Trophoblast cell (in vitro differentiated cells and primary cell): ENCODE results near the gene BCL3.

Source experiments
- DNase-seq, 2 donors: peaks; one replicate each; pipeline ENCODE4 v3.0.0-alpha.2; 2016
- H2AFZ ChIP-seq: 2 replicates; pipeline ENCODE4 v1.6.1; 2013; ENCODE audit warnings: low read length, moderate library complexity, mild to moderate bottlenecking; ENCODE audit not compliant: insufficient read depth, poor library complexity
- H2AK5ac ChIP-seq: 2 replicates; pipeline ENCODE4 v1.6.1; 2013; ENCODE audit warnings: mild to moderate bottlenecking, low read length
- H2BK120ac ChIP-seq: 2 replicates; pipeline ENCODE4 v1.6.1; 2013; ENCODE audit warnings: low read length, mild to moderate bottlenecking, moderate library complexity; ENCODE audit not compliant: insufficient read depth, poor library complexity
- H2BK12ac ChIP-seq: 2 replicates; pipeline ENCODE4 v1.6.1; 2013; ENCODE audit warnings: mild to moderate bottlenecking, low read length, moderate library complexity
- H2BK5ac ChIP-seq: 2 replicates; pipeline ENCODE4 v1.6.1; 2013; ENCODE audit warnings: low read length, low read depth, moderate library complexity, mild to moderate bottlenecking; ENCODE audit not compliant: poor library complexity
- H3K14ac ChIP-seq: 2 replicates; pipeline ENCODE4 v1.6.1; 2013; ENCODE audit warnings: mild to moderate bottlenecking, low read length
- H3K18ac ChIP-seq: 2 replicates; pipeline ENCODE4 v1.6.1; 2013; ENCODE audit warnings: mild to moderate bottlenecking, low read length
- H3K23ac ChIP-seq: 2 replicates; pipeline ENCODE4 v1.6.1; 2013; ENCODE audit warnings: low read length
- H3K27ac ChIP-seq: 2 replicates; pipeline ENCODE4 v1.5.1; 2013; ENCODE audit warnings: low read depth, mild to moderate bottlenecking, inconsistent platforms, low read length, moderate library complexity
- H3K27me3 ChIP-seq: 2 replicates; pipeline ENCODE4 v1.6.1; 2013; ENCODE audit warnings: inconsistent platforms, mild to moderate bottlenecking, low read length, moderate library complexity; ENCODE audit not compliant: insufficient read depth
- H3K36me3 ChIP-seq, 2 experiments: 1 replicate in 1 of 2; 2 replicates in 1 of 2; pipeline ENCODE4 v1.6.1; 2013; ENCODE audit warnings: low read length in 2 of 2, mild to moderate bottlenecking in 2 of 2, moderate library complexity in 1 of 2; ENCODE audit not compliant: insufficient read depth in 2 of 2, control insufficient read depth in 1 of 2
- H3K4ac ChIP-seq: 2 replicates; pipeline ENCODE4 v1.6.1; 2013; ENCODE audit warnings: low read depth, mild to moderate bottlenecking, low read length, moderate library complexity
- H3K4me1 ChIP-seq, 2 experiments: 1 replicate in 1 of 2; 2 replicates in 1 of 2; pipeline ENCODE4 v1.6.1; 2013; ENCODE audit warnings: low read length in 2 of 2, mild to moderate bottlenecking in 2 of 2, moderate library complexity in 1 of 2; ENCODE audit not compliant: insufficient read depth in 2 of 2, control insufficient read depth in 1 of 2
- H3K4me2 ChIP-seq: 2 replicates; pipeline ENCODE4 v1.6.1; 2013; ENCODE audit warnings: inconsistent platforms, mild to moderate bottlenecking, low read length, moderate library complexity
- H3K4me3 ChIP-seq: 2 replicates; pipeline ENCODE4 v1.5.1; 2013; ENCODE audit warnings: mild to moderate bottlenecking, low read depth, low read length, inconsistent platforms
- H3K79me1 ChIP-seq: one replicate; pipeline ENCODE4 v1.6.1; 2013; ENCODE audit warnings: low read length
- H3K79me2 ChIP-seq: 2 replicates; pipeline ENCODE4 v1.6.1; 2013; ENCODE audit warnings: low read length, mild to moderate bottlenecking; ENCODE audit not compliant: control insufficient read depth, insufficient read depth, poor library complexity
- H3K9ac ChIP-seq: 2 replicates; pipeline ENCODE4 v1.6.1; 2013; ENCODE audit warnings: mild to moderate bottlenecking, low read length
- H3K9me3 ChIP-seq: 2 replicates; pipeline ENCODE4 v1.6.1; 2013; ENCODE audit warnings: low read depth, mild to moderate bottlenecking, control low read depth, inconsistent platforms, low read length; ENCODE audit not compliant: insufficient read depth
- H4K12ac ChIP-seq: 2 replicates; pipeline ENCODE4 v1.6.1; 2013; ENCODE audit warnings: low read depth, mild to moderate bottlenecking, low read length, moderate library complexity
- H4K8ac ChIP-seq: 2 replicates; pipeline ENCODE4 v1.6.1; 2013; ENCODE audit warnings: low read depth, mild to moderate bottlenecking, low read length, moderate library complexity
- H4K91ac ChIP-seq: one replicate; pipeline ENCODE4 v1.6.1; 2013; ENCODE audit warnings: low read depth, mild to moderate bottlenecking, low read length, moderate library complexity
- WGBS: extraction: QIAGEN DNeasy Blood & Tissue Kit; methylation state at CpG from one replicate; pipeline ENCODE4 v1.1.7; 2013; ENCODE audit warnings: missing lambda C conversion rate; ENCODE audit not compliant: insufficient read length, insufficient coverage; ENCODE audit errors: extremely low coverage; 5-methylcytosine and 5-hydroxymethylcytosine counted together

BCL3 gene

GRCh38 chr19:44752123-44752815 is 3.8 kb downstream of the BCL3 start:
- Histone ChIP-seq H3K27ac (no peak overlapping the region), H2AK5ac (no peak overlapping the region), H3K9me3 (peaks cover 4% of the 10 kb centered on the region), H3K79me1 (peaks cover 3% of the 10 kb centered on the region), H3K4ac (no peak overlapping the region), H4K91ac (no peak overlapping the region), H3K27me3 (peaks cover 21% of the 10 kb centered on the region), H3K36me3 (no peaks in the 10 kb centered on the region), H2BK120ac (no peak overlapping the region), H3K9ac (no peak overlapping the region), H3K18ac (no peak overlapping the region), H3K23ac (no peak overlapping the region), H4K12ac (no peak overlapping the region), H2BK12ac (no peak overlapping the region), H4K8ac (no peak overlapping the region), H3K4me2 (no peak overlapping the region), H3K14ac (no peak overlapping the region), H2BK5ac (no peak overlapping the region), H3K4me3 (no peak overlapping the region), H3K4me1 (peaks cover 19 to 20% of the 10 kb centered on the region in 2 experiments), H2AFZ (no peak overlapping the region), H3K79me2 (no peaks in the 10 kb centered on the region)
- WGBS = no CpG with 5 or more reads among the region's 8 CpGs
- no peak for DNase-seq

GRCh38 chr19:44752816-44753625 is 4.5 kb downstream of the BCL3 start:
- Histone ChIP-seq H3K9ac (no peak overlapping the region), H3K4me2 (peak overlapping the region; percentile 38), H3K14ac (no peak overlapping the region), H3K4me1 (peaks cover 21 to 26% of the 10 kb centered on the region in 2 experiments), H3K27me3 (peaks cover 26% of the 10 kb centered on the region), H3K4ac (no peak overlapping the region), H2AFZ (no peak overlapping the region), H3K27ac (no peak overlapping the region), H4K12ac (no peak overlapping the region), H3K18ac (no peak overlapping the region), H3K36me3 (no peaks in the 10 kb centered on the region), H3K9me3 (peaks cover 5% of the 10 kb centered on the region), H2BK120ac (no peak overlapping the region), H4K91ac (no peak overlapping the region), H3K4me3 (no peak overlapping the region), H3K23ac (no peak overlapping the region), H2BK12ac (no peak overlapping the region), H4K8ac (no peak overlapping the region), H3K79me1 (peaks cover 6% of the 10 kb centered on the region), H2BK5ac (no peak overlapping the region), H3K79me2 (no peaks in the 10 kb centered on the region), H2AK5ac (no peak overlapping the region)
- DNase-seq = peak; percentile 90 to 92
- WGBS = no CpG with 5 or more reads among the region's 18 CpGs

DNA sequence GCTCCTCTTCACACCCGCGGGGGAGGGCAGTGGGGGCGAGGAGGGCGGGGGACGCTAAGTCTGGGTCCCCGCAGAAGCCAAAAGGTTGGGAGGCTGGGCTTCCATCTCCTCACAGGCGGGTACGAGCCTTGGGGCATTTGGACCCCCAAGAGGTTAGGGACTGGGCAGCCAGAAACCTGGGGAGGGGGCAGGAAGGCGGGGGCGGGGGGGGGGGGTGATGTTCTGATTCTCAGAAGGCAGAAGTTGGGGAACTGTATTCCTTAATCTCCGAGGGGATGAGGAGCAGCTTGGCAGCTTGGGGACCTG is 5.1 kb downstream of the BCL3 start:
- no peak overlapping the region for H3K14ac ChIP-seq
- H3K4ac ChIP-seq = no peak overlapping the region
- WGBS = no CpG with 5 or more reads among the region's 11 CpGs
- no peak overlapping the region for H3K9ac ChIP-seq
- no peak overlapping the region for H2AFZ ChIP-seq
- no peak for DNase-seq
- H3K4me1 ChIP-seq = peaks cover 26 to 29% of the 10 kb centered on the region in 2 experiments
- no peak overlapping the region for H2BK120ac ChIP-seq
- no peak overlapping the region for H2AK5ac ChIP-seq
- no peaks in the 10 kb centered on the region for H3K79me2 ChIP-seq
- H3K27ac ChIP-seq = no peak overlapping the region
- H3K4me3 ChIP-seq = no peak overlapping the region
- H3K36me3 ChIP-seq = no peaks in the 10 kb centered on the region
- no peak overlapping the region for H2BK5ac ChIP-seq
- no peak overlapping the region for H4K91ac ChIP-seq
- H3K79me1 ChIP-seq = peaks cover 6% of the 10 kb centered on the region
- no peak overlapping the region for H3K18ac ChIP-seq
- no peak overlapping the region for H3K23ac ChIP-seq
- peaks cover 26% of the 10 kb centered on the region for H3K27me3 ChIP-seq
- H3K9me3 ChIP-seq = peaks cover 5% of the 10 kb centered on the region
- no peak overlapping the region for H4K12ac ChIP-seq
- H3K4me2 ChIP-seq = peak overlapping the region; percentile 66
- no peak overlapping the region for H2BK12ac ChIP-seq
- H4K8ac ChIP-seq = no peak overlapping the region

- Histone ChIP-seq H2BK12ac (peak overlapping the region; percentile 20), H3K36me3 (no peaks in the 10 kb centered on the region), H3K14ac (peak overlapping the region; percentile 14), H3K4me3 (no peak overlapping the region), H3K27ac (no peak overlapping the region), H2AFZ (peak overlapping the region; percentile 67), H3K9me3 (peaks cover 5% of the 10 kb centered on the region), H2AK5ac (no peak overlapping the region), H3K23ac (no peak overlapping the region), H3K4ac (no peak overlapping the region), H3K79me1 (peaks cover 6% of the 10 kb centered on the region), H3K9ac (no peak overlapping the region), H3K18ac (no peak overlapping the region), H4K12ac (peak overlapping the region; percentile 25), H4K91ac (peak overlapping the region; percentile 60), H3K27me3 (peaks cover 26% of the 10 kb centered on the region), H2BK120ac (peak overlapping the region; percentile 28), H3K79me2 (no peaks in the 10 kb centered on the region), H3K4me1 (peaks cover 27 to 29% of the 10 kb centered on the region in 2 experiments), H3K4me2 (peak overlapping the region; percentile 66), H4K8ac (peak overlapping the region; percentile 20), H2BK5ac (peak overlapping the region; percentile 34)
- WGBS = no CpG with 5 or more reads among the region's 33 CpGs
- peak; percentile 65 to 69 for DNase-seq
Measured at GRCh38 chr19:44753932-44754749, 5.6 kb downstream of the BCL3 start.
